HUES6 (cell line): Measurements from ENCODE around the gene EIF4E.
"Not testable (repeated sequence)": the region's sequence is repeated elsewhere in the genome, so short reads cannot be mapped to it uniquely, and the experiment has no call there.

Experiments used
- H3K27ac ChIP-seq: 2 replicates; pipeline ENCODE4 v1.7.0; 2013; ENCODE audit warnings: low read depth, mild to moderate bottlenecking, low read length, inconsistent platforms
- H3K27me3 ChIP-seq: 2 replicates; pipeline ENCODE4 v1.6.1; 2013; ENCODE audit warnings: low read length; ENCODE audit not compliant: control insufficient read depth, insufficient read depth
- H3K36me3 ChIP-seq: 2 replicates; pipeline ENCODE4 v1.6.1; 2013; ENCODE audit warnings: low read length; ENCODE audit not compliant: control insufficient read depth, insufficient read depth
- H3K4me1 ChIP-seq: 2 replicates; pipeline ENCODE4 v1.6.1; 2013; ENCODE audit warnings: low read length; ENCODE audit not compliant: control insufficient read depth, insufficient read depth
- H3K4me3 ChIP-seq: 2 replicates; pipeline ENCODE4 v1.5.1; 2013; ENCODE audit warnings: low read depth, low read length
- H3K9ac ChIP-seq: one replicate; pipeline ENCODE4 v1.6.1; 2013; ENCODE audit warnings: mild to moderate bottlenecking, low read length
- H3K9me3 ChIP-seq: 2 replicates; pipeline ENCODE4 v1.6.1; 2013; ENCODE audit warnings: low read depth, low read length; ENCODE audit not compliant: control insufficient read depth, insufficient read depth

The EIF4E gene

DNA sequence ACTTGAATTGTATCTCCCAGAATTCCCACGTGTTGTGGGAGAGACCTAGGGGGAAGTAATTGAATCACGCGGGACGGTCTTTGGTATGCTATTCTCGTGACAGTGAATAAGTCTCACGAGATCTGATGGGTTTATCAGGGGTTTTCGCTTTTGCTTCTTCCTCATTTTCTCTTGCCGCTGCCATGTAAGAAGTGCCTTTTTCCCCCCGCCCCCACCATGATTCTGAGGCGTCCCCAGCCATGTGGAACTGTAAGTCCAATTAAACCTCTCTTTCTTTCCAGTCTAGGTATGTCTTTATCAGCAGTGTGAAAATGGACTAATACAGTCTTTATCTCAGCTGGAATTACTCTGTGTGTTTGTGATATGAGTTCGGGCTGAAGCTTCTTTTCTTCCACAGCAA, 86.0 kb downstream of the EIF4E start:
- H3K4me1 ChIP-seq, H3K27me3 ChIP-seq: not testable (repeated sequence)

DNA sequence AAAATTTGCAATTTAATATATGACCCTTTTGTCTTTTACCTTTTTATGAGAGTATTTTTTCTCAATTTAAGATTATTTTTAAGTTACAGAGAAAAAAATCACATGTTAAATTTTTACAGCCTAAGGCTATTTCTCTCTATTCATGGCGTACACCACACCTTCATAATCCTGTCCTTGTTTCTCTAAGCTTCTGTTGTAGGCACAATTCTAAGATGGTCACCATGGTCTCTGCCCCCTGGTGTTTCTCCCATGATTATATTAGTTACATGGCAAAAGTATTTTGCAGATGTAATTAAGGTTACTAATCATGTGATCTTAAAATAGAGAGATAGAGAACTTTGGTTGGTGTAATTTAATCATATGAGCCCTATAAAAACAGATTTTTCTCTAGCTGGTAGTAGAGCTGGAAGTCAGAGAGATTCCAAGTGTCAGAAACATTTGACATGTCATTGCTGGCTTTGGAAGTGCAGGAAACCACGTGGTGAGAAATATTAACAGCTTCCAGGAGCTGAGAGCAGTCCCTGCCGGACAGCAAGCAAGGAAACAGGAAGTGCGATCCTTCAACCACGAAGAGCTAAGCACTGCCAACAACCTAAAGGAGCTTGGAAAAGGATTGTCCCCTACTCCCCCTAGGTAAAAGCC, 89.8 kb downstream of the EIF4E start:
- Histone ChIP-seq H3K27ac (no peak overlapping the region), H3K4me1 (no peaks in the 10 kb centered on the region), H3K27me3 (no peaks in the 10 kb centered on the region), H3K9ac (no peak overlapping the region), H3K9me3 (peaks cover 21% of the 10 kb centered on the region), H3K36me3 (no peaks in the 10 kb centered on the region), H3K4me3 (no peak overlapping the region)

More for the DNA sequence above, 86.0 kb downstream of the EIF4E start:
- H3K9ac ChIP-seq, H3K4me3 ChIP-seq, H3K36me3 ChIP-seq, H3K27ac ChIP-seq: not testable (repeated sequence)
- peaks cover 44% of the 10 kb centered on the region for H3K9me3 ChIP-seq

- Histone ChIP-seq H3K4me1 (no peaks in the 10 kb centered on the region), H3K36me3 (no peaks in the 10 kb centered on the region), H3K9ac (no peak overlapping the region), H3K27me3 (no peaks in the 10 kb centered on the region), H3K4me3 (no peak overlapping the region), H3K27ac (no peak overlapping the region), H3K9me3 (peaks cover 18% of the 10 kb centered on the region)
Measured at GRCh38 chr4:98838531-98838930, 90.4 kb downstream of the EIF4E start.

GRCh38 chr4:98833384-98833783, 95.5 kb downstream of the EIF4E start:
- Histone ChIP-seq H3K27ac (no peak overlapping the region), H3K4me1 (no peaks in the 10 kb centered on the region), H3K27me3 (no peaks in the 10 kb centered on the region), H3K9ac (no peak overlapping the region), H3K9me3 (no peaks in the 10 kb centered on the region), H3K4me3 (no peak overlapping the region), H3K36me3 (no peaks in the 10 kb centered on the region)

DNA sequence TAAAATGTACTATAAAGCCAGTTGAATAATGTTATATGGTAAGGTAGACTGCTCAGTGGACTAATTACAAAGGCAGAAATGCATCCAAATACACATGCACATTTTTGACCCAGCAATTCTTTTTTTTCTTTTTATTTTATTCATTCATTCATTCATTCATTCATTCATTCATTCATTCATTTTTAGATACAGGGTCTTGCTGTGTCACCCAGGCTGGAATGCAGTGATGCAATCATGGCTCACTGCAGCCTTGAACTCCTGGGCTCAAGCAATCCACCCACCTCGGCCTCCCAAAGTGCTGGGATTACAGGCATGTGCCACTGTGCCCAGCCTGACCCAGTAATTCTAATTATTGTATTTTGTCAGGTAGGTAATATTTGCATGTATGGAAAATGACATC, 97.9 kb downstream of the EIF4E start:
- H3K4me3 ChIP-seq, H3K4me1 ChIP-seq, H3K27ac ChIP-seq, H3K9ac ChIP-seq, H3K36me3 ChIP-seq, H3K9me3 ChIP-seq, H3K27me3 ChIP-seq: not testable (repeated sequence)
